ENCODE measurements around the gene C10orf71.

The C10orf71 gene

DNA sequence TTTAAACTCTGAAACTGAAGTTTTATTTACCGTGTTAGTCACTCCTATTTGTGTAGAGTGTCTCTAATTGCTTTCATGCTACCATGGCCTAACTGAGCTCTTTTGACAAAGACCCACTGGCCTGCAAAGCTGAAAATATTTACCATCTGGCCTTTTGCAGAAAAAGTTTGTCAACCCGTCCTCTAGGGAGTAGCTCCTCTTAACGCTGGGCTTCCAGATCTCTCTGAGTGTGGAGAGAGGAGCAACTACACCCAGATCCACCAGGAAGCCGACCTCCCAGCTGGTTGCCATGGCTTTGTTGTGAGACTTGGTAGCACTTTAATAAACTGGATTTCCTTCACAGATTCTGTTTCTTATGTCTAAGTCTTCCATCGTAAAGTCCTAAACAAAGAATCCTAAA lies 4.2 kb upstream of the C10orf71 start:
- TF ChIP-seq, protein P1, sequence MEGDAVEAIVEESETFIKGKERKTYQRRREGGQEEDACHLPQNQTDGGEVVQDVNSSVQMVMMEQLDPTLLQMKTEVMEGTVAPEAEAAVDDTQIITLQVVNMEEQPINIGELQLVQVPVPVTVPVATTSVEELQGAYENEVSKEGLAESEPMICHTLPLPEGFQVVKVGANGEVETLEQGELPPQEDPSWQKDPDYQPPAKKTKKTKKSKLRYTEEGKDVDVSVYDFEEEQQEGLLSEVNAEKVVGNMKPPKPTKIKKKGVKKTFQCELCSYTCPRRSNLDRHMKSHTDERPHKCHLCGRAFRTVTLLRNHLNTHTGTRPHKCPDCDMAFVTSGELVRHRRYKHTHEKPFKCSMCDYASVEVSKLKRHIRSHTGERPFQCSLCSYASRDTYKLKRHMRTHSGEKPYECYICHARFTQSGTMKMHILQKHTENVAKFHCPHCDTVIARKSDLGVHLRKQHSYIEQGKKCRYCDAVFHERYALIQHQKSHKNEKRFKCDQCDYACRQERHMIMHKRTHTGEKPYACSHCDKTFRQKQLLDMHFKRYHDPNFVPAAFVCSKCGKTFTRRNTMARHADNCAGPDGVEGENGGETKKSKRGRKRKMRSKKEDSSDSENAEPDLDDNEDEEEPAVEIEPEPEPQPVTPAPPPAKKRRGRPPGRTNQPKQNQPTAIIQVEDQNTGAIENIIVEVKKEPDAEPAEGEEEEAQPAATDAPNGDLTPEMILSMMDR (IDR thresholded peaks at IDR 0.05; ENCODE audit: insufficient read depth, low read length, missing control alignments): no peak
- ChIA-PET CTCF (no interaction called here), POLR2A (interaction anchor here (0.6 kb wide), 1 partner anchor 562 kb away, joined by 3 read pairs; no protein-coding TSS in a partner anchor)
- H3K4me3 ChIP-seq (ENCODE audit: low read depth, low read length): no peak overlapping the region
- DNase-seq (ENCODE audit: low read depth, low spot score): no peak

DNA sequence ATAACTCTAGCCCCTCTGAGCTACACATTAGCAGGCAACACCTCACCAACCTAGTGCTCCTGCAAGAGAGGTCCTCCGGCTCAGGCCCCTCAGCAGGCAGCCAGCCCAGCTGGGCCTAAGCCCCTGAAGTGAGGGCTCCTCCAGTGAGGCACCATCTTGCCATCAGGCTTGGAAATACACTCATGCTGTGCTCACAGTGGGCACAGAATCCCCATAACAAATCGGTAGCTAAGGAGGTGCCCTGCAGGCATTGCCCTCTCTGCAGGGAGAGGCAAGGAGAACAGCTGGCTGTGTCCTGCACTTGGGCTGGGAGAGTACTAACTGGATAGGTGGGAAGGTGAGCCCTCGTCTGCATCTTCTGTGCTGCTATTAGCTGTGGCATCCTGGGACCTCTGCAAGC lies 3.7 kb upstream of the C10orf71 start:
- no peak for DNase-seq (ENCODE audit: low read depth, low spot score)
- ChIA-PET POLR2A (interaction anchor here (0.6 kb wide), 1 partner anchor 562 kb away, joined by 3 read pairs; no protein-coding TSS in a partner anchor), CTCF (no interaction called here)
- no peak overlapping the region for H3K4me3 ChIP-seq (ENCODE audit: low read depth, low read length)
- TF ChIP-seq, protein P1 (IDR thresholded peaks at IDR 0.05; ENCODE audit: insufficient read depth, low read length, missing control alignments): no peak

DNA sequence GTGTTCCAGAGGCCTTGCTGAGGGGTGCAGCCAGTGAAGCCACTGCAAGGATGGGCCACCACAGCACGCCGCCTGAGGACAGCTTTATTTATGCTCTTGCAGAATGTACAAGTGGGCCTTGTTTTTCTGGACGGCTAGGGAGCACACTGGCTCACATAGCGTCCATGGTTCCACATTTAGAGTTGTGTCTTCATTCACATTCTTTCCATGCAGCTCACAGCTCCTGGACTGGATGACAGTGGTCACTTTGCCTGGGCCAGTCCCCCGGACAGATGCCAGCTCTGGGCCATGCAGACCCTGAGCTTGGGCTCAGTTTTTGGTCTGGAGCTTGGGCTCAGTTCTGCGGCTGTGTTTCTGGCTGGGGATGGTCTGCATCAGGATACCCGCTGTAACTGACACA lies 2.6 kb upstream of the C10orf71 start:
- TF ChIP-seq, protein P1 (IDR thresholded peaks at IDR 0.05; ENCODE audit: insufficient read depth, low read length, missing control alignments): no peak
- CTCF ChIA-PET: no interaction called here
- no peak overlapping the region for H3K4me3 ChIP-seq (ENCODE audit: low read depth, low read length)

DNA sequence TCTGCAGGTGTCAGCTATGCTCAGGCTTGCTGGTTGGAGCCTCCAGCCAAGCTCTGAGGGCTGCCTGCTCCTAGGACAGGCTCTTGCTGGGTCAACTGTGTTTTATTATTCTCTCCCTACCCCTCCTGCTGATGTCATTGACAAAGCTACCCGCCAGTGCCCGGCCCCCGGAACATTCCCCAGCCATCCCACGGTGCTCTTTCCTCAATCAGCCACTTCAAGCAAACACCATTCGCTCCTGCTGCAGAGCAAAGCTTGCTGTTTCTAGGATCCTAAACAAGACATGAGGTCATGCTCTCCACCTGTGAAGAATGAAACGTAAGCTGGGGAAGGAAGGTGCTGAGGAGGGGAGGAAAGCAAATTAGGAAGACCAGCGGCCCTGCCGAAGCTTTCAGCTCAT lies 2.1 kb upstream of the C10orf71 start:
- TF ChIP-seq, protein P1 (IDR thresholded peaks at IDR 0.05; ENCODE audit: insufficient read depth, low read length, missing control alignments): no peak
- POLR2A ChIA-PET: no interaction called here
- H3K4me3 ChIP-seq (ENCODE audit: low read depth, low read length): no peak overlapping the region
- CTCF ChIA-PET: no interaction called here
- DNase-seq (ENCODE audit: low read depth, low spot score): no peak

More for the DNA sequence above, 2.6 kb upstream of the C10orf71 start:
- POLR2A ChIA-PET: no interaction called here
- DNase-seq (ENCODE audit: low read depth, low spot score): no peak

DNA sequence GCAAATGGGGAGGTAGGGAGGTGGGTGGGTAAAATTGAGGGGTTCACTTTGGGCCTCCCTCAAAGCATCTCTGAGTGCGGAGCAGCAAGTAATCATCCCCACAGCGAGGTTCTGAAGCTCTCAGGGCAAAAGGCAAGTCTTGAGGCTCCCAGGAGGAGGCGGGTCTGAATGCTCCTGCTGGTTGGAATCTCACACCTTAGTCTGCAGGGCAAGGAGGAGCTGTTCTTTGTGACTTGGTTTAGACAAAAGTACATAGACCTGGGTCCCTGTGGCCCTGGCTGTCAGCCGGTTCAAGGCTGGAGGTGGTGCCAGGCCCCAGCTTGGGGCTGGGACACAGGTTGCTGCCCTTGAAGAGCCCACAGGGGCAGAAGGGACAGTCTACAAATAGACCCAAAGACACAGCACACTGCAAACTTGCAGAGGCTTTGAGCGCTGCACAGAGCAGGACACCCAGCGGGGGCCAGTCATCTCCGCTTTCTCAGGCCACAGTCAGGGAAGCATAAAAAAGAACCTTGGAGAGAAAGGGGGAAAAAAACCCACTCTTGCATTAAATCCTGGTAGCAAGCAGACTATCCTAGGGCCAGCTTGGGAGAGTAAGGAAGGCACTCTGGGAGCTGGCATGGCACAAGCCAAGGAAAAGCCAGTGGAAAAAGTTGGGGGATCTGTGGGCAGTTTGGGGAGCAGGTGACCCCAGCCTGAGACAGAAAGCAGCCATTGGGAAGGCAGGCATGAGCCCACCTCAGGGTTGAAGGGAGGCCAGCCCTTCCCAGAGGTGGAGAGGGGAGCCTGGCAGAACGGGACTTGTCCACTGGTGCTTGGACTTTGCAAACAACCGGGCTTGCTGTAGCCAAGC lies 926 bp upstream of the C10orf71 start:
- TF ChIP-seq, protein P1 (IDR thresholded peaks at IDR 0.05; ENCODE audit: insufficient read depth, low read length, missing control alignments): no peak
- no peak overlapping the region for H3K4me3 ChIP-seq (ENCODE audit: low read depth, low read length)
- no peak for DNase-seq (ENCODE audit: low read depth, low spot score)
- ChIA-PET CTCF (no interaction called here), POLR2A (no interaction called here)

DNA sequence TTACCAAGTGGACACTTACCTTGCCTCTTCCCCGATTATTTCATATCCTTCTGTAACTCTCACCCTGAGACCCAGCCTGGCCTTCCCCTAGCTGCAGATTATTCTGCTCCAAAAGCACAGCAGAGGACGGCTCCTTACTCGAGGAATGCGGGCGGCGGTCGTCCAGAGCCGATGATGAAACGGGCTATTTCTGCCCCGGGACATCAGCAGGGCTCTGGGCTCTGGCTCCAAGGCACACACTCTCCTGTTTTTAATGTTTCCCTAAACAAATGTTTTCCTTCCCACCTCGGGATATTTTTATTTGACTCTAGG lies 343 bp upstream of the C10orf71 start:
- DNase-seq (ENCODE audit: low read depth, low spot score): no peak
- ChIA-PET CTCF (no interaction called here), POLR2A (no interaction called here)
- H3K4me3 ChIP-seq (ENCODE audit: low read depth, low read length): no peak overlapping the region
- TF ChIP-seq, protein P1 (IDR thresholded peaks at IDR 0.05; ENCODE audit: insufficient read depth, low read length, missing control alignments): no peak

All from AG04449 (cell line).